GM12891 (cell line): Measurements from ENCODE around the gene VAV3.

Experiments used
- POLR2A ChIP-seq: IDR thresholded peaks from 2 replicates; pipeline ENCODE4 v1.6.1; 2011; ENCODE audit warnings: low read depth, low read length, control low read depth
- POLR2AphosphoS5 ChIP-seq: IDR thresholded peaks from 2 replicates; pipeline ENCODE4 v1.6.1; 2011; ENCODE audit warnings: low read depth, low read length, control low read depth
- TAF1 ChIP-seq: IDR thresholded peaks from 2 replicates; pipeline ENCODE4 v1.6.1; 2011; ENCODE audit warnings: low read depth, low read length, control low read depth

DNA sequence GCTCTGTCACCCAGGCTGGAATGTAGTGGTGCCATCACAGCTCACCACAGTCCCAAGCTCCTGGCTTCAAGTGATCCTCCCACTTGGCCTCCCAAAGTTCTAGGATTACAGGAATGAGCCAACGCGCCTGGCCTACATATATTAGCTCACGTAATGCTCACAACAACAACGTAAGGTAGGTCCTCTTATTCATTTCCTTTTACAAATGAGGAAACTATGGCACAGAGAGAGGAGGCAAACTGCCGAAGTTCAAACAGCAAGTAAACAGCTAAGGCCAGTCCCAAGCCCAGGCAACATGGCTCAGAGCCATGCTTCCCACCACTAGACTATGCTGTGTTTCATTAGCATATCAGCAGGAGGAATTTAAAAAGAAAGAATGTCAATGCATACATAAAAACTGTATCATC is 284.4 kb downstream of the VAV3 start:
- TF ChIP-seq POLR2A (no peak), TAF1 (no peak), POLR2AphosphoS5 (no peak)
